H9 (cell line): ENCODE results near the gene CERK. TPM values are rescaled to one million over a fixed set of nuclear protein-coding genes. Genes with fewer than 3 reads are reported as not detected.
A peak's percentile ranks its signal among the peaks of the same experiment; 100 is the strongest.

Experiments
- DNase-seq: peaks from one replicate; pipeline ENCODE4 v3.0.0-alpha.2; 2017
- H2AFZ ChIP-seq: one replicate; pipeline ENCODE4 v1.6.1; 2013; ENCODE audit warnings: mild to moderate bottlenecking, low read length, control low read depth, moderate library complexity
- H2AK5ac ChIP-seq: 2 replicates; pipeline ENCODE4 v1.6.1; 2013; ENCODE audit warnings: low read length, control low read depth, mixed read lengths; ENCODE audit not compliant: insufficient read length
- H2BK120ac ChIP-seq: one replicate; pipeline ENCODE4 v1.6.1; 2013; ENCODE audit warnings: low read depth, mild to moderate bottlenecking, low read length, control low read depth, inconsistent platforms; ENCODE audit not compliant: poor library complexity, severe bottlenecking
- H2BK12ac ChIP-seq: 2 replicates; pipeline ENCODE4 v1.6.1; 2013; ENCODE audit warnings: low read length, control low read depth, mixed read lengths, low read depth; ENCODE audit not compliant: insufficient read length
- H2BK15ac ChIP-seq: 2 replicates; pipeline ENCODE4 v1.6.1; 2013; ENCODE audit warnings: low read depth, low read length, control low read depth
- H2BK20ac ChIP-seq: one replicate; pipeline ENCODE4 v1.6.1; 2013; ENCODE audit warnings: low read depth, mild to moderate bottlenecking, low read length, control low read depth, inconsistent platforms; ENCODE audit not compliant: poor library complexity, severe bottlenecking
- H2BK5ac ChIP-seq: 2 replicates; pipeline ENCODE4 v1.6.1; 2013; ENCODE audit warnings: low read length, control low read depth, mixed read lengths; ENCODE audit not compliant: insufficient read length
- H3K14ac ChIP-seq: 2 replicates; pipeline ENCODE4 v1.6.1; 2013; ENCODE audit warnings: low read length, control low read depth; ENCODE audit not compliant: insufficient read depth
- H3K18ac ChIP-seq: 2 replicates; pipeline ENCODE4 v1.6.1; 2013; ENCODE audit warnings: low read depth, mild to moderate bottlenecking, mixed read lengths, low read length, control low read depth; ENCODE audit not compliant: insufficient read length
- H3K23ac ChIP-seq: 2 replicates; pipeline ENCODE4 v1.6.1; 2013; ENCODE audit warnings: low read length, control low read depth, mixed read lengths, low read depth; ENCODE audit not compliant: insufficient read length
- H3K23me2 ChIP-seq: 2 replicates; pipeline ENCODE4 v1.6.1; 2013; ENCODE audit warnings: low read depth, mild to moderate bottlenecking, mixed read lengths, low read length, control low read depth; ENCODE audit not compliant: insufficient read length, poor library complexity, severe bottlenecking
- H3K27ac ChIP-seq: 2 replicates; pipeline ENCODE4 v1.5.1; 2013; ENCODE audit warnings: low read length, control low read depth, mixed read lengths, low read depth; ENCODE audit not compliant: insufficient read length
- H3K27me3 ChIP-seq: 2 replicates; pipeline ENCODE4 v1.6.1; 2013; ENCODE audit warnings: low read length, control low read depth, inconsistent platforms; ENCODE audit not compliant: insufficient read depth
- H3K4ac ChIP-seq: 2 replicates; pipeline ENCODE4 v1.6.1; 2013; ENCODE audit warnings: low read depth, mild to moderate bottlenecking, control low read depth, inconsistent platforms, low read length, moderate library complexity
- H3K4me1 ChIP-seq: 2 replicates; pipeline ENCODE4 v1.6.1; 2013; ENCODE audit warnings: low read length, control low read depth, inconsistent platforms; ENCODE audit not compliant: insufficient read depth
- H3K4me2 ChIP-seq: 2 replicates; pipeline ENCODE4 v1.6.1; 2013; ENCODE audit warnings: low read length, control low read depth, mixed read lengths; ENCODE audit not compliant: insufficient read length, insufficient read depth
- H3K56ac ChIP-seq: 2 replicates; pipeline ENCODE4 v1.6.1; 2013; ENCODE audit warnings: low read depth, mild to moderate bottlenecking, mixed read lengths, low read length, control low read depth; ENCODE audit not compliant: insufficient read length
- H3K79me1 ChIP-seq: 2 replicates; pipeline ENCODE4 v1.6.1; 2013; ENCODE audit warnings: low read depth, mild to moderate bottlenecking, moderate library complexity, low read length, control low read depth, inconsistent platforms; ENCODE audit not compliant: insufficient read depth, poor library complexity, severe bottlenecking
- H3K79me2 ChIP-seq: 2 replicates; pipeline ENCODE4 v1.6.1; 2013; ENCODE audit warnings: low read length, control low read depth, inconsistent platforms; ENCODE audit not compliant: insufficient read depth
- H3K9ac ChIP-seq: 2 replicates; pipeline ENCODE4 v1.6.1; 2013; ENCODE audit warnings: low read length, control low read depth, mixed read lengths; ENCODE audit not compliant: insufficient read length; ENCODE audit errors: extremely low read depth
- H3K9me3 ChIP-seq: one replicate; pipeline ENCODE4 v1.6.1; 2013; ENCODE audit warnings: low read depth, low read length, inconsistent platforms; ENCODE audit not compliant: control insufficient read depth
- H3T11ph ChIP-seq: one replicate; pipeline ENCODE4 v1.6.1; 2013; ENCODE audit warnings: mild to moderate bottlenecking, low read length, control low read depth, inconsistent platforms
- H4K20me1 ChIP-seq: one replicate; pipeline ENCODE4 v1.6.1; 2013; ENCODE audit not compliant: control insufficient read depth, insufficient read length, insufficient read depth
- H4K5ac ChIP-seq: 2 replicates; pipeline ENCODE4 v1.6.1; 2013; ENCODE audit warnings: low read depth, mild to moderate bottlenecking, mixed read lengths, low read length, control low read depth; ENCODE audit not compliant: insufficient read length
- H4K8ac ChIP-seq: replicated peaks from 2 replicates; pipeline ENCODE4 v1.6.1; 2013; ENCODE audit warnings: low read length, control low read depth, mixed read lengths, low read depth; ENCODE audit not compliant: insufficient read length
- H4K91ac ChIP-seq: 2 replicates; pipeline ENCODE4 v1.6.1; 2013; ENCODE audit warnings: low read depth, mild to moderate bottlenecking, moderate library complexity, mixed read lengths, low read length, control low read depth; ENCODE audit not compliant: insufficient read length
- H3K27ac Mint-ChIP-seq, 3 experiments: 2 replicates in 2 of 3; 3 replicates in 1 of 3; pipeline ENCODE4 v1.8.0; 2020 to 2021; ENCODE audit warnings: mixed read lengths in 3 of 3, mild to moderate bottlenecking in 1 of 3, moderate library complexity in 1 of 3
- H3K27me3 Mint-ChIP-seq: 2 replicates; pipeline ENCODE4 v1.8.0; 2021; ENCODE audit warnings: low read depth, mild to moderate bottlenecking, moderate library complexity, mixed read lengths
- H3K36me3 Mint-ChIP-seq, 3 experiments: 2 replicates in 2 of 3; 3 replicates in 1 of 3; pipeline ENCODE4 v1.8.0; 2020 to 2021; ENCODE audit warnings: low read depth in 3 of 3, mixed read lengths in 3 of 3; ENCODE audit not compliant: insufficient read depth in 1 of 3
- H3K4me1 Mint-ChIP-seq, 2 experiments: 2 replicates each; pipeline ENCODE4 v1.8.0; 2020; ENCODE audit warnings: mixed read lengths in 2 of 2
- H3K4me3 Mint-ChIP-seq, 2 experiments: 2 replicates in 1 of 2; 3 replicates in 1 of 2; pipeline ENCODE4 v1.8.0; 2020 to 2021; ENCODE audit warnings: mild to moderate bottlenecking in 2 of 2, mixed read lengths in 2 of 2, moderate library complexity in 1 of 2
- H3K9me3 Mint-ChIP-seq, 2 experiments: 2 replicates in 1 of 2; 3 replicates in 1 of 2; pipeline ENCODE4 v1.8.0; 2020; ENCODE audit warnings: mild to moderate bottlenecking in 2 of 2, mixed read lengths in 2 of 2, moderate library complexity in 1 of 2
- WGBS: extraction: QIAGEN DNeasy Blood & Tissue Kit; methylation state at CpG from one replicate; pipeline ENCODE4 v1.1.7; 2013; ENCODE audit warnings: missing lambda C conversion rate, low lambda C conversion rate, mixed read lengths; ENCODE audit not compliant: insufficient read length; ENCODE audit errors: extremely low coverage; 5-methylcytosine and 5-hydroxymethylcytosine counted together
- total RNA-seq: library from RNA; stranded (reverse); gene quantifications from 2 replicates; pipeline ENCODE4 v1.2.1, GENCODE V29; 2021
- TF ChIP-seq, protein P1 (sequence below): fragments of 200-600 bp; sonication (generic); conservative IDR thresholded peaks from 3 replicates; pipeline ENCODE4 v1.8.0; 2021; ENCODE audit warnings: antibody characterized with exemption, mild to moderate bottlenecking

Gene CERK
- total RNA-seq, 1 experiment from 2014 or later, result 47.1 TPM

DNA sequence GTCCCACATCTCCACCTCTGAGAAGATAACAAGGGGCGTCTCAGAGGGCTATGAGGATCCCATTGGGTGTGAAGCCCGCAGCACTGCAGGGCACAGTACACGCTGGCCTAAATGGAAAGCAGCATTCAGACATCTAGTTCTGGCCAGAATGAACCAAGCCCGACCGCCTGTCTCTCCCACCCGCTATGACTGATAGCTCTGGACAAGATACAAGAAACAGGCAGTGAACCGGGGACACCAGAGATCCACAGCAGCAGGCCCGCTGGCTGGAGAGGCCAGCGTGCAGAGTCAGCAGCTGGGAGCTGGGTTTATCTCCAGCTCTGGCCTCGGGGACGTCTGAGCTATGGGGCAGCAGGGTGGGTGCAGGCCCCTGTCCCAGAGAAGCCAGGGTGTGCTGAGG is 9.6 kb downstream of the CERK start:
- Mint-ChIP-seq H3K4me3 (no peak overlapping the region), H3K27ac (peak overlapping the region in 1 of 3 experiments; percentile 40; a peak in 2 of 7 replicates), H3K27me3 (no peaks in the 10 kb centered on the region; the same call in 1 of the 2 replicates), H3K36me3 (peaks cover 2 to 19% (median 8%) of the 10 kb centered on the region in 3 experiments; a peak in 6 of 7 replicates), H3K9me3 (no peaks in the 10 kb centered on the region), H3K4me1 (peaks cover 11 to 34% of the 10 kb centered on the region in 2 experiments)
- Histone ChIP-seq H2BK5ac (no peak overlapping the region), H3K23me2 (no peaks in the 10 kb centered on the region), H2BK120ac (no peak overlapping the region), H4K20me1 (peaks cover 10% of the 10 kb centered on the region), H3K9me3 (no peaks in the 10 kb centered on the region), H2BK20ac (no peak overlapping the region), H3K4ac (no peak overlapping the region), H2BK15ac (no peak overlapping the region), H3K27ac (no peak overlapping the region), H2BK12ac (no peak overlapping the region), H3K56ac (no peak overlapping the region), H3K4me2 (no peak overlapping the region), H2AK5ac (no peak overlapping the region), H3K9ac (no peak overlapping the region), H3K79me1 (no peaks in the 10 kb centered on the region), H3T11ph (no peak overlapping the region), H3K79me2 (no peaks in the 10 kb centered on the region), H3K14ac (no peak overlapping the region; the same call in 1 of the 2 replicates), H3K23ac (no peak overlapping the region), H4K5ac (no peak overlapping the region), H4K8ac (no peak overlapping the region), H4K91ac (no peak overlapping the region), H3K18ac (no peak overlapping the region), H2AFZ (no peak overlapping the region), H3K27me3 (no peaks in the 10 kb centered on the region), H3K4me1 (peaks cover 2% of the 10 kb centered on the region; the same call in 1 of the 2 replicates)
- TF ChIP-seq, protein P1, sequence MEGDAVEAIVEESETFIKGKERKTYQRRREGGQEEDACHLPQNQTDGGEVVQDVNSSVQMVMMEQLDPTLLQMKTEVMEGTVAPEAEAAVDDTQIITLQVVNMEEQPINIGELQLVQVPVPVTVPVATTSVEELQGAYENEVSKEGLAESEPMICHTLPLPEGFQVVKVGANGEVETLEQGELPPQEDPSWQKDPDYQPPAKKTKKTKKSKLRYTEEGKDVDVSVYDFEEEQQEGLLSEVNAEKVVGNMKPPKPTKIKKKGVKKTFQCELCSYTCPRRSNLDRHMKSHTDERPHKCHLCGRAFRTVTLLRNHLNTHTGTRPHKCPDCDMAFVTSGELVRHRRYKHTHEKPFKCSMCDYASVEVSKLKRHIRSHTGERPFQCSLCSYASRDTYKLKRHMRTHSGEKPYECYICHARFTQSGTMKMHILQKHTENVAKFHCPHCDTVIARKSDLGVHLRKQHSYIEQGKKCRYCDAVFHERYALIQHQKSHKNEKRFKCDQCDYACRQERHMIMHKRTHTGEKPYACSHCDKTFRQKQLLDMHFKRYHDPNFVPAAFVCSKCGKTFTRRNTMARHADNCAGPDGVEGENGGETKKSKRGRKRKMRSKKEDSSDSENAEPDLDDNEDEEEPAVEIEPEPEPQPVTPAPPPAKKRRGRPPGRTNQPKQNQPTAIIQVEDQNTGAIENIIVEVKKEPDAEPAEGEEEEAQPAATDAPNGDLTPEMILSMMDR, result no peak
- no CpG with 5 or more reads among the region's 11 CpGs for WGBS
- no peak for DNase-seq
